ENCODE measurements around the gene GRK5. TPM values are rescaled to one million over a fixed set of nuclear protein-coding genes. Genes with fewer than 3 reads are reported as not detected.
"Not testable (repeated sequence)": the region's sequence is repeated elsewhere in the genome, so short reads cannot be mapped to it uniquely, and the experiment has no call there.

Gene GRK5
- total RNA-seq, 1 experiment from 2014 or later = 0.82 TPM

DNA sequence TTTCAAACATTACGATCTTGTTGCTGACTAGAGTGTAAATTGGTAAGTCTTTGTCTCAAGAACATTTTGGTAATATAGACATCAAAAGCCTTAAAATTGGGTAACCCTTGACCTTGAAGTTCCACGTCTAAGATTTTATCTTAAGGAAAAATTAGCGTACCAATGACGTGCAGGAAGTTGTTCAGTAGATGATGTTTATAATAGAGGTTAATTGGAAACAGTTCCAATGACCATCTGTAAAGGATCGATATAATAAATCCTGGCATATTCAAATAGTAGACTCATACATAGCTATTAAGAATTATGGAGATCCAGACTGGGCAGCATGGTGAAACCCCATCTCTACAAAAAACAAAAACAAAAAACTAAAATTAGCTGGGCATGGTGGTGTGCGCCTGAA lies 20.5 kb downstream of the GRK5 start:
- no peaks in the 10 kb centered on the region for H3K27me3 Mint-ChIP-seq (ENCODE audit: insufficient read depth, unreplicated experiment)
- CTCF ChIA-PET = no interaction called here
- H3K4me3 Mint-ChIP-seq (ENCODE audit: unreplicated experiment) = no peak overlapping the region
- DNase-seq (ENCODE audit: unreplicated experiment) = no peak
- no peaks in the 10 kb centered on the region for H3K4me1 Mint-ChIP-seq (ENCODE audit: insufficient read depth, unreplicated experiment)
- no peaks in the 10 kb centered on the region for H3K9me3 Mint-ChIP-seq (ENCODE audit: unreplicated experiment)
- TF ChIP-seq, protein P1, sequence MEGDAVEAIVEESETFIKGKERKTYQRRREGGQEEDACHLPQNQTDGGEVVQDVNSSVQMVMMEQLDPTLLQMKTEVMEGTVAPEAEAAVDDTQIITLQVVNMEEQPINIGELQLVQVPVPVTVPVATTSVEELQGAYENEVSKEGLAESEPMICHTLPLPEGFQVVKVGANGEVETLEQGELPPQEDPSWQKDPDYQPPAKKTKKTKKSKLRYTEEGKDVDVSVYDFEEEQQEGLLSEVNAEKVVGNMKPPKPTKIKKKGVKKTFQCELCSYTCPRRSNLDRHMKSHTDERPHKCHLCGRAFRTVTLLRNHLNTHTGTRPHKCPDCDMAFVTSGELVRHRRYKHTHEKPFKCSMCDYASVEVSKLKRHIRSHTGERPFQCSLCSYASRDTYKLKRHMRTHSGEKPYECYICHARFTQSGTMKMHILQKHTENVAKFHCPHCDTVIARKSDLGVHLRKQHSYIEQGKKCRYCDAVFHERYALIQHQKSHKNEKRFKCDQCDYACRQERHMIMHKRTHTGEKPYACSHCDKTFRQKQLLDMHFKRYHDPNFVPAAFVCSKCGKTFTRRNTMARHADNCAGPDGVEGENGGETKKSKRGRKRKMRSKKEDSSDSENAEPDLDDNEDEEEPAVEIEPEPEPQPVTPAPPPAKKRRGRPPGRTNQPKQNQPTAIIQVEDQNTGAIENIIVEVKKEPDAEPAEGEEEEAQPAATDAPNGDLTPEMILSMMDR (IDR thresholded peaks at IDR 0.05; ENCODE audit: unreplicated experiment) = no peak
- no peak overlapping the region for H3K27ac Mint-ChIP-seq (ENCODE audit: low read depth, unreplicated experiment)
- POLR2A ChIA-PET = interaction anchor here (0.6 kb wide), 1 partner anchor 11 kb away, joined by 3 read pairs; no protein-coding TSS in a partner anchor
- no peaks in the 10 kb centered on the region for H3K36me3 Mint-ChIP-seq (ENCODE audit: insufficient read depth, unreplicated experiment)
- BruUV-seq (replicated peaks) = no TSS peak
- intact Hi-C loops (cut with micrococcal nuclease) = no loop called here

GRCh38 chr10:119231654-119232053 lies 24.3 kb downstream of the GRK5 start:
- CTCF ChIA-PET = interaction anchor here (1.0 kb wide), 1 partner anchor 23 kb away, joined by 3 read pairs; no protein-coding TSS in a partner anchor
- no peak for DNase-seq (ENCODE audit: unreplicated experiment)
- BruUV-seq (replicated peaks) = no TSS peak

GRCh38 chr10:119232439-119232838 lies 25.1 kb downstream of the GRK5 start:
- H3K9me3 Mint-ChIP-seq (ENCODE audit: unreplicated experiment); BruUV-seq (replicated peaks); intact Hi-C loops (cut with micrococcal nuclease); H3K27ac Mint-ChIP-seq (ENCODE audit: low read depth, unreplicated experiment); H3K4me1 Mint-ChIP-seq (ENCODE audit: insufficient read depth, unreplicated experiment); POLR2A ChIA-PET; H3K36me3 Mint-ChIP-seq (ENCODE audit: insufficient read depth, unreplicated experiment); H3K27me3 Mint-ChIP-seq (ENCODE audit: insufficient read depth, unreplicated experiment); H3K4me3 Mint-ChIP-seq (ENCODE audit: unreplicated experiment); DNase-seq (ENCODE audit: unreplicated experiment): not testable (repeated sequence)
- CTCF ChIA-PET = interaction anchor here (0.5 to 1.0 kb wide), 2 partner anchors 14 to 23 kb away, joined by 3 read pairs; no protein-coding TSS in a partner anchor

More at GRCh38 chr10:119231654-119232053, 24.3 kb downstream of the GRK5 start:
- Mint-ChIP-seq H3K4me3 (ENCODE audit: unreplicated experiment) (no peak overlapping the region), H3K27ac (ENCODE audit: low read depth, unreplicated experiment) (no peak overlapping the region), H3K27me3 (ENCODE audit: insufficient read depth, unreplicated experiment) (no peaks in the 10 kb centered on the region), H3K4me1 (ENCODE audit: insufficient read depth, unreplicated experiment) (peaks cover 7% of the 10 kb centered on the region), H3K9me3 (ENCODE audit: unreplicated experiment) (no peaks in the 10 kb centered on the region), H3K36me3 (ENCODE audit: insufficient read depth, unreplicated experiment) (no peaks in the 10 kb centered on the region)
- TF ChIP-seq, protein P1 (IDR thresholded peaks at IDR 0.05; ENCODE audit: unreplicated experiment) = no peak
- intact Hi-C loops (cut with micrococcal nuclease) = no loop called here
- POLR2A ChIA-PET = no interaction called here

GRCh38 chr10:119233123-119233820 lies 25.9 kb downstream of the GRK5 start:
- TF ChIP-seq, protein P1 (IDR thresholded peaks at IDR 0.05; ENCODE audit: unreplicated experiment) = no peak
- no peak overlapping the region for H3K27ac Mint-ChIP-seq (ENCODE audit: low read depth, unreplicated experiment)
- no TSS peak for BruUV-seq (replicated peaks)
- no peaks in the 10 kb centered on the region for H3K36me3 Mint-ChIP-seq (ENCODE audit: insufficient read depth, unreplicated experiment)
- CTCF ChIA-PET = no interaction called here
- intact Hi-C loops (cut with micrococcal nuclease) = no loop called here
- H3K4me3 Mint-ChIP-seq (ENCODE audit: unreplicated experiment) = no peak overlapping the region
- POLR2A ChIA-PET = interaction anchor here (0.5 kb wide), 1 partner anchor 113 kb away, joined by 5 read pairs; no protein-coding TSS in a partner anchor
- peaks cover 7% of the 10 kb centered on the region for H3K4me1 Mint-ChIP-seq (ENCODE audit: insufficient read depth, unreplicated experiment)
- no peaks in the 10 kb centered on the region for H3K27me3 Mint-ChIP-seq (ENCODE audit: insufficient read depth, unreplicated experiment)
- DNase-seq (ENCODE audit: unreplicated experiment) = no peak
- no peaks in the 10 kb centered on the region for H3K9me3 Mint-ChIP-seq (ENCODE audit: unreplicated experiment)
